HL-60 (cell line): ENCODE measurements around the gene AQP1.

Experiments used
- DNase-seq, 2 experiments: peaks; one replicate each; pipeline ENCODE4 v3.0.0-alpha.2; 2010 to 2020; ENCODE audit warnings: low read depth in 1 of 2, low spot score in 1 of 2
- H3K27ac ChIP-seq: fragments of 250-450 bp; sonication (Bioruptor Pico); replicated peaks from 2 replicates; pipeline ENCODE4 v1.5.1; 2020; ENCODE audit warnings: mild to moderate bottlenecking, moderate library complexity
- H3K27me3 ChIP-seq: fragments of 250-450 bp; sonication (Bioruptor Pico); 2 replicates; pipeline ENCODE4 v1.5.1; 2021; ENCODE audit warnings: mild to moderate bottlenecking, moderate library complexity; ENCODE audit not compliant: insufficient read depth, poor library complexity, severe bottlenecking
- H3K4me3 ChIP-seq: replicated peaks from 2 replicates; pipeline ENCODE4 v1.5.1; 2011; ENCODE audit warnings: mild to moderate bottlenecking, control low read depth, low read length; ENCODE audit not compliant: insufficient read depth
- CTCF ChIP-seq: IDR thresholded peaks from one replicate; pipeline ENCODE4 v1.5.1; 2011; ENCODE audit warnings: low read length, control low read depth, inconsistent platforms; ENCODE audit not compliant: insufficient read depth
- GABPA ChIP-seq: IDR thresholded peaks from 2 replicates; pipeline ENCODE4 v1.6.1; 2012; ENCODE audit warnings: low read depth
- POLR2AphosphoS5 ChIP-seq: IDR thresholded peaks from 2 replicates; pipeline ENCODE4 v1.6.1; 2012; ENCODE audit warnings: low read depth
- REST ChIP-seq: IDR thresholded peaks from 2 replicates; pipeline ENCODE4 v1.6.1; 2012; ENCODE audit warnings: low read depth; ENCODE audit not compliant: insufficient replicate concordance
- SPI1 ChIP-seq: IDR thresholded peaks from 2 replicates; pipeline ENCODE4 v1.6.1; 2012; ENCODE audit warnings: low read depth, mild to moderate bottlenecking, borderline replicate concordance

Gene AQP1

GRCh38 chr7:30934225-30934624 is 22.6 kb downstream of the AQP1 start:
- no peak for TF ChIP-seq POLR2AphosphoS5
- TF ChIP-seq GABPA: no peak
- TF ChIP-seq SPI1: no peak
- no peak for TF ChIP-seq REST
- no peak for TF ChIP-seq CTCF

DNA sequence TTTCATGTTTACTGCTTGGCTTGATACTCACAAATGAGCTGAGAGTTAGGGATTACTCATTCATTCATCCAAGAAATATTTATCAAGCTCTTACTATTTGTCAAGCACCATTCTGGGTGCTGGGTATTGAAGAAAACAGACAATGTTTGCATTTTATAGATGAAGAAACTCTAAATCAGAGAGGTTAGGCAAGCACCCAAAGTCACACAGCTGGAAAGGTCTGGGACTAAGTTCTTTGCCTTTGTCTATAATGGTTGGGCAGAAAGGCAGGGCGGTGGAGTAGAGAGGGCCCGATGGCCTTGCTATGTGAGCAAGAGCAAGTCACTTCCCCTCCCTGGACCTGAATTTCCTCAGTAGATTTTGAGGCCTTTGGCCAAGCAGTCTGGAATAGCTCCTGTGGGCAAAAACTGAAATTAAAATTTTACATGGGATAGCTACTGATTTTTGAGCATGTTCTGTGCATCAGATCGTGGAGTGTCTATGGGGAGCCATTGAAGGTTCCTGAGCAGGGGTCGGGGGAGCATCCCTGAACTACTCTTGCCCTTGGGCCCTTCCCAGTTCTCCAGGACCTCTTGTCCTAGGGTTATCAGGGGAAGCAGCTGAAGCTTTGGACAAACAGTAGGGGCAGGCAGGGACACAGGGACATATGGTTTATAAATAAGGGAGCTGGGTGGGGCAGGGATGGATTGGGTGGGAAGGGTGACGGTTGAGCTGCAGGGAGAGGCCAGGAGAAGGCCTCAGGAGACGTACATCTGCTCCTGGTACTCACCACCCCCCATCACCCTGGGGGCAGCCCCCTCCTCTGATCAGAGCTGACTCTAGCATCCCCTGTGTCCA is 23.3 kb downstream of the AQP1 start:
- no peak overlapping the region for H3K4me3 ChIP-seq
- H3K27ac ChIP-seq: no peak overlapping the region
- TF ChIP-seq POLR2AphosphoS5: no peak
- TF ChIP-seq REST: no peak
- no peak for TF ChIP-seq GABPA
- TF ChIP-seq CTCF: no peak
- TF ChIP-seq SPI1: no peak
- H3K27me3 ChIP-seq: peaks cover 6% of the 10 kb centered on the region
- no peak for DNase-seq

More at GRCh38 chr7:30934225-30934624, 22.6 kb downstream of the AQP1 start:
- H3K27me3 ChIP-seq: peaks cover 6% of the 10 kb centered on the region
- no peak overlapping the region for H3K4me3 ChIP-seq
- H3K27ac ChIP-seq: no peak overlapping the region
- no peak for DNase-seq

DNA sequence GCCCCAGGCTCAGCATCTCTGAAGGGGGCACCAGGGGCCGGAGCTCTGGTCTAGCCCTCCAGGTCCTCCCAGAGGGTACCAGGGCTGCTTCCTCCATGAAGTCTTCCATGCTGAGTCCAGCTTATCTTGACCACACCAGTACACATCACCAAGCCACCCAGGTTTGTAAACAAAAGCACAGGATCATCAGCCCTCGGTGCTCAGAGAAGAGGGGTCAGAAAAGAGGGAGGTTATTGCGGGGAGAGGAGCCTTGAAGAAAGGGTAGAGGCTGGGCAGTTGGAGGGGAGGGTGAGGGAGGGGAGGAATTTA is 23.9 kb downstream of the AQP1 start:
- TF ChIP-seq REST: no peak
- no peak for TF ChIP-seq GABPA
- TF ChIP-seq SPI1: no peak
- TF ChIP-seq CTCF: no peak
- TF ChIP-seq POLR2AphosphoS5: no peak
- H3K4me3 ChIP-seq: no peak overlapping the region
- no peak overlapping the region for H3K27ac ChIP-seq
- DNase-seq: no peak
- peaks cover 6% of the 10 kb centered on the region for H3K27me3 ChIP-seq
